ENCODE results near the gene TIAM2. TPM values are rescaled to one million over a fixed set of nuclear protein-coding genes. Genes with fewer than 3 reads are reported as not detected.
A peak's percentile ranks its signal among the peaks of the same experiment; 100 is the strongest.

The TIAM2 gene
- total and polyA plus RNA-seq, 2 experiments from 2014 or later = 14.2 to 24.4 TPM

GRCh38 chr6:155047523-155047922 is 52.4 kb downstream of the TIAM2 start:
- H3K27me3 Mint-ChIP-seq (ENCODE audit: insufficient read depth, low read depth, poor library complexity) = peaks cover 3% of the 10 kb centered on the region

More at GRCh38 chr6:155047523-155047922, 52.4 kb downstream of the TIAM2 start:
- no peaks in the 10 kb centered on the region for H3K9me3 Mint-ChIP-seq
- Histone ChIP-seq H2AFZ (no peak overlapping the region), H3K4me2 (no peak overlapping the region), H3K4me3 (no peak overlapping the region), H3K9me2 (ENCODE audit: insufficient read depth) (no peaks in the 10 kb centered on the region), H4K20me1 (replicated peaks; ENCODE audit: insufficient read depth) (no peaks in the 10 kb centered on the region), H3K79me2 (replicated peaks; ENCODE audit: insufficient read depth) (peaks cover 9% of the 10 kb centered on the region; the same call in 1 of the 2 replicates), H3K27ac (ENCODE audit: low read depth) (no peak overlapping the region), H3F3A (replicated peaks; ENCODE audit: low read depth) (no peaks in the 10 kb centered on the region), H3K27me3 (ENCODE audit: insufficient read depth) (no peaks in the 10 kb centered on the region), H3K4me1 (ENCODE audit: insufficient read depth) (peaks cover 7% of the 10 kb centered on the region), H3K36me3 (ENCODE audit: insufficient read depth) (no peaks in the 10 kb centered on the region)
- peaks cover 18% of the 10 kb centered on the region for H3K4me1 Mint-ChIP-seq
- no peak overlapping the region for H3K27ac Mint-ChIP-seq
- H3K4me3 Mint-ChIP-seq = no peak overlapping the region
- TF ChIP-seq EZH2phosphoT487 (IDR thresholded peaks at IDR 0.05; ENCODE audit: unreplicated experiment) = no peak
- no peak for TF ChIP-seq CREB1 (CRISPR knock-in tag; IDR thresholded peaks at IDR 0.05; ENCODE audit: low read depth)
- TF ChIP-seq STAT1 (IDR thresholded peaks at IDR 0.05; ENCODE audit: unreplicated experiment) = no peak
- no peak for TF ChIP-seq ETS1 (IDR thresholded peaks at IDR 0.05)
- TF ChIP-seq JUNB (IDR thresholded peaks at IDR 0.05; ENCODE audit: unreplicated experiment) = no peak
- TF ChIP-seq ZNF331 (CRISPR knock-in tag; IDR thresholded peaks at IDR 0.05; ENCODE audit: low read depth) = no peak
- TF ChIP-seq ZNF114 (CRISPR knock-in tag; IDR thresholded peaks at IDR 0.05) = no peak
- TF ChIP-seq ZNF462 (CRISPR knock-in tag; IDR thresholded peaks at IDR 0.05) = no peak
- no peak for TF ChIP-seq EZH2 (IDR thresholded peaks at IDR 0.05; ENCODE audit: low read depth, unreplicated experiment)
- TF ChIP-seq NANOG (IDR thresholded peaks at IDR 0.05; ENCODE audit: borderline replicate concordance) = no peak
- TF ChIP-seq REST (IDR thresholded peaks at IDR 0.05; ENCODE audit: unreplicated experiment) = no peak
- TF ChIP-seq POLR2AphosphoS5 (IDR thresholded peaks at IDR 0.05; ENCODE audit: low read depth) = no peak
- no peak for TF ChIP-seq CTCF (conservative IDR thresholded peaks at IDR 0.05; ENCODE audit: low read depth in 2 of 2)
- H3K36me3 Mint-ChIP-seq (ENCODE audit: low read depth) = no peaks in the 10 kb centered on the region; the same call in 2 of the 3 replicates
- ATAC-seq (peak; percentile 34; the same call in 2 of the 3 replicates), DNase-seq (ENCODE audit: low spot score) (no peak)
